H1 (cell line): ENCODE results near the gene KCNK13. TPM values are rescaled to one million over a fixed set of nuclear protein-coding genes. Genes with fewer than 3 reads are reported as not detected.

Source experiments
- CHD2 ChIP-seq: IDR thresholded peaks from 2 replicates; pipeline ENCODE4 v1.6.1; 2012; ENCODE audit warnings: low read length, improper control_type of control experiment
- CHD7 ChIP-seq: fragments of 300-600 bp; sonication (generic); IDR thresholded peaks from 2 replicates; pipeline ENCODE4 v1.7.1; 2012; ENCODE audit warnings: low read length, moderate library complexity, mild to moderate bottlenecking, inconsistent platforms; ENCODE audit not compliant: insufficient replicate concordance
- HDAC2 ChIP-seq, 2 experiments: fragments of 300-600 bp in 1 of 2; sonication (generic) in 1 of 2; IDR thresholded peaks; 2 replicates each; pipeline ENCODE4 v1.6.1; 2011 to 2012; ENCODE audit warnings: low read depth in 2 of 2, low read length in 2 of 2, mild to moderate bottlenecking in 2 of 2, moderate library complexity in 2 of 2, borderline replicate concordance in 1 of 2, inconsistent platforms in 1 of 2
- POU5F1 ChIP-seq: IDR thresholded peaks from 2 replicates; pipeline ENCODE4 v1.6.1; 2011; ENCODE audit warnings: low read depth, mild to moderate bottlenecking, low read length, moderate library complexity
- ZNF274 ChIP-seq: IDR thresholded peaks from 2 replicates; pipeline ENCODE4 v1.7.0; 2012; ENCODE audit warnings: low read length, borderline replicate concordance; ENCODE audit errors: extremely low read depth
- polyA plus RNA-seq, 7 experiments: library from polyadenylated mRNA; depleted of rRNA in 3 of 7; stranded (reverse) in 5 of 7; unstranded in 2 of 7; fragments of >200 nt in 5 of 7; fragments of 200-250 nt in 2 of 7; gene quantifications; 1 replicate in 5 of 7; 2 replicates in 1 of 7; 4 replicates in 1 of 7; pipeline versions ENCODE4 v1.2.1 to v1.2.3, GENCODE V29; 2011 to 2013; ENCODE audit warnings: missing spikeins in 2 of 7, mixed read lengths in 2 of 7
- total RNA-seq: library from RNA; stranded (reverse); fragmentation: NEBNext Ultra II Directional; extraction: Animal tissue kit (Norgen Biotek cat#: 25700); gene quantifications from 2 replicates; pipeline ENCODE4 v1.2.1, GENCODE V29; 2021

Gene KCNK13
- total and polyA plus RNA-seq, 2 of the 8 experiments (the other 6 are each of a cell fraction or from before 2014, with no cell fraction given), result 0.39 to 0.48 TPM

- TF ChIP-seq CHD7 (no peak), HDAC2 (IDR thresholded peaks at IDR 0.05; ENCODE audit: borderline replicate concordance in 1 of 2, low read depth in 2 of 2, low read length in 2 of 2) (no peak), CHD2 (no peak), POU5F1 (no peak), ZNF274 (no peak)
Measured at GRCh38 chr14:90105756-90106155, 44.0 kb downstream of the KCNK13 start (continued).
